Prostate gland (tissue), 2 donors: ENCODE data around the gene CACNG7. TPM values are rescaled to one million over a fixed set of nuclear protein-coding genes. Genes with fewer than 3 reads are reported as not detected.

Experiments used
- DNase-seq: peaks from one replicate; pipeline ENCODE4 v3.0.0-alpha.2; 2019; ENCODE audit warnings: low spot score
- H3K27ac ChIP-seq, 2 donors: fragments of 200-600 bp; sonication (generic); 2 replicates each; pipeline ENCODE4 v1.5.1; 2017 to 2019
- H3K27me3 ChIP-seq: fragments of 200-600 bp; sonication (generic); replicated peaks from 2 replicates; pipeline ENCODE4 v1.5.1; 2019; ENCODE audit not compliant: insufficient read depth
- H3K36me3 ChIP-seq, 2 donors: fragments of 200-600 bp; sonication (generic); 1 replicate in 1 of 2; 2 replicates in 1 of 2; pipeline versions ENCODE4 v1.5.1 to v1.8.1; 2017 to 2019
- H3K4me1 ChIP-seq: fragments of 200-600 bp; sonication (generic); replicated peaks from 2 replicates; pipeline ENCODE4 v1.5.1; 2019
- H3K4me3 ChIP-seq, 2 donors: fragments of 200-600 bp; sonication (generic); 2 replicates each; pipeline ENCODE4 v1.5.1; 2017 to 2019
- H3K9me3 ChIP-seq: fragments of 200-600 bp; sonication (generic); 2 replicates; pipeline ENCODE4 v1.5.1; 2017
- POLR2A ChIP-seq: fragments of 450-650 bp; IDR thresholded peaks from one replicate; pipeline ENCODE4 v1.6.1; 2016; ENCODE audit warnings: antibody characterized with exemption, mild to moderate bottlenecking
- POLR2AphosphoS5 ChIP-seq: sonication (generic); formaldehyde crosslinking; IDR thresholded peaks from one replicate; pipeline ENCODE4 v1.6.1; 2017; ENCODE audit warnings: antibody characterized with exemption
- WGBS: methylation state at CpG from one replicate; pipeline ENCODE4 v1.1.5; 2018; 5-methylcytosine and 5-hydroxymethylcytosine counted together
- intact Hi-C: fragments of 100-400 bp; cut with DNase I; formaldehyde crosslinking; loops from one replicate; pipeline ENCODE4 v1.14.2; 2022
- total RNA-seq, 2 donors: library from RNA; depleted of rRNA; stranded (reverse); fragments of >200 nt; gene quantifications; one replicate each; pipeline ENCODE4 v1.1.0, GENCODE V29; 2016
- TF ChIP-seq, protein P1 (sequence below), 4 experiments: fragments of 200-600 bp in 2 of 4; fragments of 450-650 bp in 2 of 4; sonication (generic) in 2 of 4; IDR thresholded peaks; 1 replicate in 3 of 4; 2 replicates in 1 of 4; pipeline ENCODE4 v1.5.1; 2016 to 2019; ENCODE audit warnings: antibody characterized with exemption in 4 of 4, mild to moderate bottlenecking in 2 of 4, moderate library complexity in 2 of 4

Gene CACNG7
- total RNA-seq, 2 donors from 2014 or later: not detected

DNA sequence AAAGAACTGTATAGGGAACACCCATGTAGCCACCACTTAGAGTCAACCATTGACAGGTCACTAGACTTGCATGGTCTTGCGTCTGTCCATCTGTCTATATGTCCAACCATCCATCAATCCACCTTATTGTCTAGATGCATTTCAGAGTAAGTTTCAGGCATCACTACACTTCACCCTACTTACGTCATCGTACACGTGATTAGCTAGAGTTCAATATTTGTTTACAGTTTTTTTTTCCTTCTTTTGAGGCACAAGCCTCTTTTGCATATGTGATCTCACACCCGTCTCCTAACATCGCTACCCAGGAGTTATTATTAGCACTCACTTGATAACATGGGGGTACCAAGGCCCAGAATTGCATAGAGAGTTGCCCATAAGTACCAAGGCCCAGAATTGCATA lies 6.9 kb downstream of the CACNG7 start:
- Histone ChIP-seq H3K27me3 (peaks cover 11% of the 10 kb centered on the region), H3K9me3 (no peaks in the 10 kb centered on the region), H3K27ac (no peak overlapping the region), H3K4me1 (no peaks in the 10 kb centered on the region), H3K4me3 (no peak overlapping the region), H3K36me3 (no peaks in the 10 kb centered on the region)
- TF ChIP-seq POLR2A: no peak
- TF ChIP-seq, protein P1, sequence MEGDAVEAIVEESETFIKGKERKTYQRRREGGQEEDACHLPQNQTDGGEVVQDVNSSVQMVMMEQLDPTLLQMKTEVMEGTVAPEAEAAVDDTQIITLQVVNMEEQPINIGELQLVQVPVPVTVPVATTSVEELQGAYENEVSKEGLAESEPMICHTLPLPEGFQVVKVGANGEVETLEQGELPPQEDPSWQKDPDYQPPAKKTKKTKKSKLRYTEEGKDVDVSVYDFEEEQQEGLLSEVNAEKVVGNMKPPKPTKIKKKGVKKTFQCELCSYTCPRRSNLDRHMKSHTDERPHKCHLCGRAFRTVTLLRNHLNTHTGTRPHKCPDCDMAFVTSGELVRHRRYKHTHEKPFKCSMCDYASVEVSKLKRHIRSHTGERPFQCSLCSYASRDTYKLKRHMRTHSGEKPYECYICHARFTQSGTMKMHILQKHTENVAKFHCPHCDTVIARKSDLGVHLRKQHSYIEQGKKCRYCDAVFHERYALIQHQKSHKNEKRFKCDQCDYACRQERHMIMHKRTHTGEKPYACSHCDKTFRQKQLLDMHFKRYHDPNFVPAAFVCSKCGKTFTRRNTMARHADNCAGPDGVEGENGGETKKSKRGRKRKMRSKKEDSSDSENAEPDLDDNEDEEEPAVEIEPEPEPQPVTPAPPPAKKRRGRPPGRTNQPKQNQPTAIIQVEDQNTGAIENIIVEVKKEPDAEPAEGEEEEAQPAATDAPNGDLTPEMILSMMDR (IDR thresholded peaks at IDR 0.05): no peak
- no peak for TF ChIP-seq POLR2AphosphoS5
- no peak for DNase-seq
- intact Hi-C loops: no loop called here
- 74% methylated on average over 6 of the region's 6 CpGs for WGBS

DNA sequence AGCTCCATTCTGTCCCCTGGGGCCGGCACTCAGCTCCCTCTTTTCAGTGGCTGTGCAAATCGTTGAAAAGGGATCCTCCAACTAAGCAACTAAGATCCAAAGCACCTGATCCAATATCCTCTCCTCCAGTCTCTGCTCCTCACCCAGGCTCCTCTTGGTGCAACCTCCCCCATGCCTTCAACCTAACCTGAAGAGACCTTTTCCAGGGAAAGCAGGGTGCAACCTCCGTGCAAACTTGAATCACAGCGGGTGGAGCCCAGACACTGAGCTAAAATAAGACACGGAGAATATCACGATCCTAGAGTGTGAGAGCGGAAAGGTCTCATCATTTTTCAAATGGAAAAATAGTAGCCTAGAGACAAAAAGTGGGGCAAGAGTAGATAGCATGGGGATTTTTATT lies 8.3 kb downstream of the CACNG7 start:
- intact Hi-C loops: no loop called here
- TF ChIP-seq POLR2AphosphoS5 (no peak), POLR2A (no peak)
- TF ChIP-seq, protein P1 (IDR thresholded peaks at IDR 0.05): no peak
- Histone ChIP-seq H3K36me3 (no peaks in the 10 kb centered on the region), H3K4me1 (no peaks in the 10 kb centered on the region), H3K4me3 (no peak overlapping the region), H3K27ac (no peak overlapping the region), H3K27me3 (peaks cover 6% of the 10 kb centered on the region), H3K9me3 (no peaks in the 10 kb centered on the region)
- WGBS: 89% methylated on average over 7 of the region's 7 CpGs
- DNase-seq: no peak

DNA sequence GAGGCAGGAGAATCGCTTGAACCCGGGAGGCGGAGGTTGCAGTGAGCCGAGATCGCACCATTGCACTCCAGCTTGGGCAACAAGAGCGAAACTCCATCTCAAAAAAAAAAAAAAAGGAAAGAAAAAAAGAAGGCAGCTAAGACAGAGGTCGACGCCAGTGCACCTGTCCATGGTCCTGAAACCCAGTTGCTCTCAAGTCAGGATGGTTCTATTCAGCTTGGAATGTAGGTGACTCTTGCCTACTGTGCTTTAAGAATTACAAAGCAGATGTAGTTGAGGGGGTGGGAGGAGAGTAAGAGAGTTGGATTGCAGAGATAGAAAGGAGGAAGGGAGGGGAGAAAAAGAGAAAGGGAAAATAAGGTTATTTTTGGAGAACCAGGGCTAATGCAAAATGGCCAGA lies 18.7 kb downstream of the CACNG7 start:
- Histone ChIP-seq H3K27ac (no peak overlapping the region), H3K4me3 (no peak overlapping the region), H3K27me3 (no peaks in the 10 kb centered on the region), H3K4me1 (no peaks in the 10 kb centered on the region), H3K9me3 (no peaks in the 10 kb centered on the region), H3K36me3 (no peaks in the 10 kb centered on the region)
- DNase-seq: no peak
- TF ChIP-seq POLR2AphosphoS5: no peak
- no peak for TF ChIP-seq POLR2A
- TF ChIP-seq, protein P1 (IDR thresholded peaks at IDR 0.05): no peak
- 41% methylated on average over 8 of the region's 8 CpGs for WGBS
- intact Hi-C loops: no loop called here

DNA sequence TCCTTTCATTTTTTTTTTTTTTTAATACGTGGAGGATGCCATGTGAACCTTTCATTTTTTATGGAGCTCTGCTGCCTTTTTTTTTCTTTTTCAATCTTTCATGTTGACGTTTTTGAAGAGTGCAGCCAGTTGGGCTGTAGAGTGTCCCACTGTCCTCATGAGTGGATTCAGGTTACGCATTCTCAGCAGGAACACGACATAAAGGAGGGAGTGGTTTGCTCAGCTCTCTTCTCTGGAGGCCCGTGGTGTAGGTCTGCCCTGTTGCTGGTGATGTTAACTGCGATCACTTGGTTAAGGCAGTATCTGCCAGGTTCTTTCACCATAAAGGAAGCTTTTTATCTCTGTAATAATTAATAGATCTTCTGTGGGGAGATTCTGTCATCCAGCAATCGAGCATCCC lies 27.0 kb downstream of the CACNG7 start:
- intact Hi-C loops: no loop called here
- no peak overlapping the region for H3K27ac ChIP-seq
- 31% methylated on average over 7 of the region's 7 CpGs for WGBS
- no peak overlapping the region for H3K4me3 ChIP-seq
- no peak for DNase-seq
- no peaks in the 10 kb centered on the region for H3K4me1 ChIP-seq
- H3K9me3 ChIP-seq: no peaks in the 10 kb centered on the region
- H3K27me3 ChIP-seq: peaks cover 2% of the 10 kb centered on the region
- H3K36me3 ChIP-seq: no peaks in the 10 kb centered on the region
- TF ChIP-seq POLR2AphosphoS5 (no peak), POLR2A (no peak)
- TF ChIP-seq, protein P1 (IDR thresholded peaks at IDR 0.05): no peak

DNA sequence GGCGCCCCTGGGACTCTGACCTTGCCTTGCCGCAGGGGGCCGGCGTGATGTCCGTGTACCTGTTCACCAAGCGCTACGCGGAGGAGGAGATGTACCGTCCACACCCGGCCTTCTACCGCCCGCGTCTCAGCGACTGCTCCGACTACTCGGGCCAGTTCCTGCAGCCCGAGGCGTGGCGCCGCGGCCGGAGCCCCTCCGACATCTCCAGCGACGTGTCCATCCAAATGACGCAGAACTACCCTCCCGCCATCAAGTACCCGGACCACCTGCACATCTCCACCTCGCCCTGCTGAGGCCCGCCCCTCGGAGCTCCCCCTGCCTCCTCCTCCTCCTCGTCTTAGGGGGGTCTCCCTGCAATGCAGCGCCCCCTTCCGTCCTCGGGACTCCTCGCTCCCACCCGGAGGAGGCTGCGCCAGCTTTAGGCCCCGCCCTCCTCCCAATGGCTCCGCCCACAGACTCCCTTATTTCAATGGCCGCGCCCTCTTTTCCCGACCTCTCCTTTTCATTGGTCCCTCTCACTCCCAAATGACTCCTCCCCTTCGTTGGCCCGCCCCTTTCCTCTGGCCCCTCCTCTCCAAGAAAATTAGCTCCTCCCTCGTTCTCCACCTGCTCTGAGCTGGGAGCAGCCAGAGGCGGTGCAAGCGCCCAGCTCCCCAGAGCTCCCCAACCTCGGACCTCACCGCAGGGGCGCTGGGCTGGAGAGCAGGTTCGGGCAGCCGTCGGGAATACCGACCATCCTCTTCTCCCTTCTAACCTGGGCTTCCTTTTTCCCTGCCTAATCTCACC lies 33.1 kb downstream of the CACNG7 start:
- Histone ChIP-seq H3K36me3 (no peaks in the 10 kb centered on the region), H3K27me3 (peaks cover 15% of the 10 kb centered on the region), H3K9me3 (no peaks in the 10 kb centered on the region), H3K27ac (no peak overlapping the region), H3K4me3 (no peak overlapping the region), H3K4me1 (no peaks in the 10 kb centered on the region)
- TF ChIP-seq POLR2A (no peak), POLR2AphosphoS5 (no peak)
- TF ChIP-seq, protein P1 (IDR thresholded peaks at IDR 0.05): no peak
- WGBS: 5% methylated on average over 55 of the region's 55 CpGs
- intact Hi-C loops: no loop called here
- DNase-seq: no peak
